HEK293 (cell line): ENCODE results near the gene KRTAP5-1.

Source experiments
- MZF1 ChIP-seq: fragments of 450-650 bp; formaldehyde crosslinking; IDR thresholded peaks from 2 replicates; pipeline ENCODE4 v1.5.1; 2017; ENCODE audit warnings: missing biosample characterization, missing genetic modification characterization, borderline replicate concordance
- TF ChIP-seq, protein P1 (sequence below): fragments of 450-650 bp; formaldehyde crosslinking; IDR thresholded peaks from 2 replicates; pipeline ENCODE4 v1.5.1; 2017; ENCODE audit warnings: missing biosample characterization, mild to moderate bottlenecking, missing genetic modification characterization, moderate library complexity

DNA sequence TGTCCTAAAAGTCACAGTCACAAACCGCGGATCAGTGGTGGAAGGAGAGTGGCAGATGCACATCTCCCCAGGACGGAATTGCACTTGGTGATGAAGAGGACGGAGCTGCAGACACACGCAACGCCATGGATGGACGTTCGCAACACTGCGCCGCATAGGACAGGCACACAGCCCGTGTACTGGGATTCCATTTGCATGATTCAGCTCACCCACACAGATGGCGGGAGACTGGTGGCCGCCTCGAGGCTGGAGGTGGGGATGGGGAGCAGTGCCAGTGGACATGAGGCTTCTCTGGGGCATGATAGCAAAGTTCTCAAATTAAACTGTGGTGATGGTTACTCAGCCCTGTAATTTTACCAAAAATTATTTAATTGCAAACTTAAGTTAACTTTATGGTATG, 50.4 kb downstream of the KRTAP5-1 start:
- no peak for TF ChIP-seq MZF1 (tag by site-specific recombination)
- TF ChIP-seq, protein P1, sequence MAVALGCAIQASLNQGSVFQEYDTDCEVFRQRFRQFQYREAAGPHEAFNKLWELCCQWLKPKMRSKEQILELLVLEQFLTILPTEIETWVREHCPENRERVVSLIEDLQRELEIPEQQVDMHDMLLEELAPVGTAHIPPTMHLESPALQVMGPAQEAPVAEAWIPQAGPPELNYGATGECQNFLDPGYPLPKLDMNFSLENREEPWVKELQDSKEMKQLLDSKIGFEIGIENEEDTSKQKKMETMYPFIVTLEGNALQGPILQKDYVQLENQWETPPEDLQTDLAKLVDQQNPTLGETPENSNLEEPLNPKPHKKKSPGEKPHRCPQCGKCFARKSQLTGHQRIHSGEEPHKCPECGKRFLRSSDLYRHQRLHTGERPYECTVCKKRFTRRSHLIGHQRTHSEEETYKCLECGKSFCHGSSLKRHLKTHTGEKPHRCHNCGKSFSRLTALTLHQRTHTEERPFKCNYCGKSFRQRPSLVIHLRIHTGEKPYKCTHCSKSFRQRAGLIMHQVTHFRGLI (tag by site-specific recombination): no peak
